HG03108 (cell line): ENCODE measurements around the gene FMNL1.

Source experiments
- ATAC-seq: cut with Tn5 transposase; IDR thresholded peaks from one replicate; pipeline ENCODE4 v1.9.1; 2021; ENCODE audit warnings: moderate library complexity; ENCODE audit not compliant: unreplicated experiment

FMNL1 gene

GRCh38 chr17:45277216-45277849 is 55.6 kb downstream of the FMNL1 start:
- peak; percentile 72 for ATAC-seq

DNA sequence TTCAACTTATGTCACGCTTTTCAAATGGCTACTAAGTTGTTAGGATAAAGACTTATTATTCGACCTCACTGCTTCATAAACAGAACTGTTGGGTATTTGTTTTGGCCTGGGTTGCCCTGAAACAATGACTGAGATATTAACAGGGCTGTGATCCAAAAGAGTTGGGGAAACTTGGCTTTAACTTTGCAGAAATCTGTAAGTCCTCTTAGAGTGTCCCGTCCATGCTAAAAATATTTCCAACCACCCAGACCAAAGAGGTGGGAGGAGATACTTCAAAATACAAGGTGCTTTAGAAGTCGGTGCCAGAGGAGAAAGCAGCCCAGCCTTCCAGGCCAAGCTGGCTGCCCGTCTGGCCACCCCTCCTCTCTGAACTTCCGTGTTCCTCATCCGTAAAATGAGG is 56.3 kb downstream of the FMNL1 start:
- no peak for ATAC-seq

DNA sequence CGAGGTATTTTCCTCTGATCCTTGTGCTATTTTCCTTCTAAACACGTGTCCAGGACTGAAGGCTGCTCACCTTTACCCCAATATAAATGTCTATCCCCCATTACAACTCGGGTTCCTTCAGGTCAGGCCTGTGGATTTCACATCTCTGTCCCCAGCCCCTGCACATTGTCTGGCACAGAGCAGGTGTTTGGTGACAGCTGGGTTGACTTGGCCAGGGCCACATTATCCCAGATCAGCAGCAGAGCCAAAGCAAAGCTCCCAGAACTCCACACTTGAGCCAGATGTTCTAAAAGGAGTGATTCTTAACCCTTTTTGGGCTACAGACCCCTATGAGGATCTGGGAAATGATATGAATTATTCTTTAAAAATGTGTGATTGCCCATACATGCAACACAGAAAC is 58.2 kb downstream of the FMNL1 start:
- no peak for ATAC-seq

GRCh38 chr17:45282683-45283644 is 61.3 kb downstream of the FMNL1 start:
- no peak for ATAC-seq

- no peak for ATAC-seq
Observed at GRCh38 chr17:45283711-45284110, 62.0 kb downstream of the FMNL1 start.

DNA sequence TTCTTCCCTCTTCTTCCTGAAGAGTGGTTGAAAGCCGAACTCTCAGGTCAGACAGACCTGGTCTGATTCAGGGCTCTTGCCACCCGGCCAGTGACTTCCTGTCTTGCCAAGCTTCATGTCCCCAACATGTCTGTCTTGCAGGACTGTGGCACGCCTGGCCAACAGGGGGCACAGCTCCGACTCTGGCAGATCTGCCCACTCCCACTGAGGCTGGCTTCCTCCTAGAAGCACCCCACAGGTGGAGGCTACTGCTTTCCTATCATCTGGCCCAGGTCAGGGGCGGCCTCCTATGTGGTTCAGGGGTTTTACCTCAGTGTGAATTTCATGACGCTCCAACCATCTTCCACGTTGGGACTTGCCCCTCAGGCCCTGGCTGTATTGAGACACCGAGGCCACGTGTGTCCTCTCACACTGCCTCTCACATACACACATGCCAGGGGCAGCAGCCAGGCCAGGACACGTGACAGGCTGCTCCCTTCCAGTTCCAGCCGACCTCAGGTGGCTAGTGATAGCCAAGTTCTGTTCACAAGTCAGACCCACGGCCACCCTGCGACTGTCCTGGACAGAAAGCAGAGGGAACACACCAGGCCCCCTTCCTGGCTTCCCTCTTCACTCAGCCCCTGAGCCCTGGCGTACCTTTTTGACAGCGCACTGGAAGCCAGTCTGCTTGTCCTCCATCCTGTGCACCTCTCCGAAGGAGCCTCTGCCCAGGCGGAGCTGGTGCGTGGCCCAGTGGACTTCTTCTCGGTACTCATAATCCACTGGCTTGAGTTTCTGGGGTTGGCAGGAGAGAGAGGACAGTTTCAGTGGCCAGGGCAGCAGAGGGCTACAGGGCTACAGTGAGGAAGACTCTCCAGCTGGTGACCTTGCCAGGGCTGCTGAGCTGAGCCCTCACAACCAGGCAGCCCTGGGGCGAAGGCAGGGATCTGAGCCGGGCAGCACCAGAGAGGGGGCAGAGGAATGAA is 62.8 kb downstream of the FMNL1 start:
- no peak for ATAC-seq

- ATAC-seq, result no peak
Observed at GRCh38 chr17:45286286-45286685, 64.6 kb downstream of the FMNL1 start.

DNA sequence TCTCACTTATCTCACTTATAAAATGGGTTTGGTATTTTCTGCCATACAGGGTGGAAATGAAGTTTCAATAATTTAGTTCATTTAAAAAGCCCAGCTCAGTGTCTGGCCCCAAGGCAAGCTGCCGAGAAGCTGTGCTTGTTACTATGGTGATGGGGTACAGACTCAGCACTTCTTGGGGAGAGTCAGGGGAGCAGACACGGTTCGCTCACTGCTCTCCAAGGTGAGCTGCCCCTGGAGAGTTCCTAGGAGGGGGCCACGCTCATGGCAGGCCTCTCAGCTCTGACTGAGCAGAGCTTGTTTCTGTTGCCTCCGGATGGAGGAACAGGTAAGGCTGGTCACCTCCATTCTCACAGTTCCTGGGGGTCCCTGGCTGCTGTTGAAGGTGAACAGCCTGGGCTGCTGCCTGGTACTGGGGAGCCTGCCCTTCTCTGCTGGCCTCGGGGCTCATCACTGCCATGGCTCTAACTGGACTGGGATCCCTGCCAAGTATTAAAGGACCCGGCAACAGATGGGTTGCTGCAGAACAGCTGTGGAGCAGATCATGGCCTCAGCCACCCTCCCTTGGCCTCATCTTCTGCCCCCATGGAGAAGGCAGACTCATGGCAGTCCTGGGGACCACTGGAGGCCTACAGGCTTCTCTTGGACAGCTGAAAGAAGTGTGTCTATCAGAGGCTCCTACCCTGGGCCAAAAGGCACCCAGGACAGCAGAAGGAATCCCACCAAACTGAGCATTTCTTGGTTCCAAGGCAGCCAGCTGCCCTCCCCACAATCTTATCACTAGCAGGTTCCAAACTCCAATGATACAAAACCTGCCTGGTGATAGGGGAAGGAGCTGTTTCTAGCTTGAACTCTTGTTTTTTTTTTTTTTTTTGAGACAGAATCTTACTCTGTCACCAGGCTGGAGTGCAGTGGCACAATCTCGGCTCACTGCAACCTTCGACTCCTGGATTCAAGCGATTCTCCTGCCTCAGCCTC is 66.1 kb downstream of the FMNL1 start:
- no peak for ATAC-seq

GRCh38 chr17:45288825-45289224 is 67.1 kb downstream of the FMNL1 start:
- ATAC-seq, result no peak

- ATAC-seq, result no peak
Observed at GRCh38 chr17:45289301-45290268, 67.9 kb downstream of the FMNL1 start.

GRCh38 chr17:45290269-45290765 is 68.6 kb downstream of the FMNL1 start:
- no peak for ATAC-seq

GRCh38 chr17:45291171-45291805 is 69.6 kb downstream of the FMNL1 start:
- no peak for ATAC-seq

- no peak for ATAC-seq
Observed at GRCh38 chr17:45292696-45293412, 71.2 kb downstream of the FMNL1 start.

GRCh38 chr17:45293413-45294211 is 71.9 kb downstream of the FMNL1 start:
- ATAC-seq, result peak; percentile 45

DNA sequence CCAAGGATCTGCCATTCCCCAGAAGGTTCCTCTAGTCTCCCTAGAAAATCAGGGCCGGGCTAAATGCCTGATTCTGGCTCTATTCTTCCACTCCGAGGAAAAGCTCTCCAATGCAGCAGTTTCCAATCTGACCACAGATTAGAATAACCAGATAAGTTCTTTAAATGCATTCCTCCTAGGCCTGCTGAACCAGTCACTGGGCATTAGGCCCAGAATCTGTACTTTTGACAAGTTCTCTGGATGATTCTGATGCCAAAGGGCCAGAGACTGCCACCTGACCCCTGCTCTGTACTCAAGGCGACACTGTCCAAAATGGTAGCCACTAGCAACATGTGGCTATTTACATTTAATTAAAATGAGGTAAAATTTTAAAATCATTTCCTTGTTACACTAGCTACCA is 72.8 kb downstream of the FMNL1 start:
- no peak for ATAC-seq

DNA sequence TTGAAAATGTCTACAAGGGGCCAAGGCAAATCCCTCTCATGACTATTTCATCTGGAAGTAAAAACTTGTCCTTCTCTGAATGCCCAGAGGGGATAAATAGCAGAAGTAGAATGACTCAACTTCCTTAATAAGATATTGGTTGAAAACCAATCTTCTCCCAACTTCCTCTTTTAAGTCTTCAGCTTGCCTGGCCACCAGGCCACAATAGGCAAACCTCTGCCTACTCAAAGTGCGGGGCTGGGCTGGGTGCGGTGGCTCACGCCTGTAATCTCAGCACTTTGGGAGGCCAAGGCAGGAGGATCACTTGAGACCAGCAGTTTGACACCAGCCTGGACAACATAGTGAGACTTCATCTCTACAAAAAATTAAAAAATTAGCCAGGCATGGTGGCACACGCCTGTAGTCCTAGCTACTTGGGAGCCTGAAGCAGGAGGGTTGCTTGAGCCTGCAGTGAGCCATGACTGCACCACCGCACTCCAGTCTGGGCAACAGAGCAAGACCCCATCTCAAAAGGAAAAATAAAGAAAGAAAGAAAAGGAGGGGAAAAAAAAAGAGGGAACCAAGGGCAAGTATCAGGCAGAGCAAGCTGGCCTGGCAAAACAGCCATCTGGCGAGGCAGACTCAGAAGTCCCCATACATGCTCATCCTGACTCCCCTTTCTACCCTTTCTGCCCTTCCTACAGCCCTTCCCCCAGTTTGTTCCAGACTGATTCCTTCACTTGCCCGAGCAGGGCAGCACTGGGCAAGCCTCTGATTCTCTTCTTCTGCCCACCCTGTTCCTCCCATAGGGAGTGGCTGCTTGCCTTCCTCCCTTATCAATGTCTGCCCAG is 74.5 kb downstream of the FMNL1 start:
- ATAC-seq, result no peak
